Mesothelial cell of epicardium (in vitro differentiated cells): ENCODE measurements around the gene ABHD16A. TPM values are rescaled to one million over a fixed set of nuclear protein-coding genes. Genes with fewer than 3 reads are reported as not detected.

Source experiments
- DNase-seq, 2 experiments: peaks; one replicate each; pipeline ENCODE4 v3.0.0; 2021; ENCODE audit warnings: low spot score in 2 of 2; ENCODE audit not compliant: unreplicated experiment in 2 of 2
- H3K27ac Mint-ChIP-seq: 2 replicates; pipeline ENCODE4 v1.8.0; 2021; ENCODE audit warnings: mixed read lengths
- H3K27me3 Mint-ChIP-seq: 2 replicates; pipeline ENCODE4 v1.8.0; 2021; ENCODE audit warnings: low read depth, mixed read lengths
- H3K36me3 Mint-ChIP-seq: 2 replicates; pipeline ENCODE4 v1.8.0; 2021; ENCODE audit warnings: mixed read lengths
- H3K4me1 Mint-ChIP-seq: 2 replicates; pipeline ENCODE4 v1.8.0; 2021; ENCODE audit warnings: mixed read lengths
- H3K4me3 Mint-ChIP-seq: 2 replicates; pipeline ENCODE4 v1.8.0; 2021; ENCODE audit warnings: mild to moderate bottlenecking, moderate library complexity, mixed read lengths
- H3K9me3 Mint-ChIP-seq: 2 replicates; pipeline ENCODE4 v1.8.0; 2021; ENCODE audit warnings: mixed read lengths
- microRNA-seq: library from miRNA; unstranded; fragments of <30 nt; microRNA quantifications from one replicate; pipeline ENCODE4 v1.2.0, GENCODE V29; 2021; ENCODE audit warnings: inconsistent platforms, mixed read lengths
- total RNA-seq: library from RNA; stranded (reverse); gene quantifications from 3 replicates; pipeline ENCODE4 v1.2.1, GENCODE V29; 2021
- TF ChIP-seq, protein P1 (sequence below): fragments of 200-600 bp; sonication (generic); IDR thresholded peaks from one replicate; pipeline ENCODE4 v1.5.0; 2021; ENCODE audit warnings: antibody characterized with exemption; ENCODE audit not compliant: unreplicated experiment

The ABHD16A gene
- total RNA-seq, 1 donor from 2014 or later, result 54.1 TPM

DNA sequence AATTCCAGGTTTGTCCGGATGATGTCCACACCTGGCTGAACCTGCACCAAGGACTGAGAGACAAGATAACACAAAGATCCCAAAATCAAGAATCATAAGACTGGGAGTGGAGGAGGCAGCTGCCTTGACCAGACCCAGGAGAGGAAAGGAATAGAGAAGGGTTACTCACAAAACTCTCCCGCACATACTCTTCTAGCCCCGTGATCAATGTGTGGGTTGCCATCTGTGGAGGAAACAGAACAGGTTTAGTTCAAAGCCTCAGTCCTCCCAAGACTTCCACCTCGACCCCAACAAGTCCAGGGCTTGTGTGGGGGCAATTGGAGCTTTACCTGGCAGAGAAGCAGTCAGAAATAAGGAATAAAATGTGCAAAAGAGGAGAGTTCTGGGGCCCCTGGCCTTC lies 61.8 kb downstream of the ABHD16A start:
- no peak overlapping the region for H3K4me3 Mint-ChIP-seq
- peaks cover 33% of the 10 kb centered on the region for H3K36me3 Mint-ChIP-seq
- no peak for DNase-seq
- no peaks in the 10 kb centered on the region for H3K4me1 Mint-ChIP-seq
- TF ChIP-seq, protein P1, sequence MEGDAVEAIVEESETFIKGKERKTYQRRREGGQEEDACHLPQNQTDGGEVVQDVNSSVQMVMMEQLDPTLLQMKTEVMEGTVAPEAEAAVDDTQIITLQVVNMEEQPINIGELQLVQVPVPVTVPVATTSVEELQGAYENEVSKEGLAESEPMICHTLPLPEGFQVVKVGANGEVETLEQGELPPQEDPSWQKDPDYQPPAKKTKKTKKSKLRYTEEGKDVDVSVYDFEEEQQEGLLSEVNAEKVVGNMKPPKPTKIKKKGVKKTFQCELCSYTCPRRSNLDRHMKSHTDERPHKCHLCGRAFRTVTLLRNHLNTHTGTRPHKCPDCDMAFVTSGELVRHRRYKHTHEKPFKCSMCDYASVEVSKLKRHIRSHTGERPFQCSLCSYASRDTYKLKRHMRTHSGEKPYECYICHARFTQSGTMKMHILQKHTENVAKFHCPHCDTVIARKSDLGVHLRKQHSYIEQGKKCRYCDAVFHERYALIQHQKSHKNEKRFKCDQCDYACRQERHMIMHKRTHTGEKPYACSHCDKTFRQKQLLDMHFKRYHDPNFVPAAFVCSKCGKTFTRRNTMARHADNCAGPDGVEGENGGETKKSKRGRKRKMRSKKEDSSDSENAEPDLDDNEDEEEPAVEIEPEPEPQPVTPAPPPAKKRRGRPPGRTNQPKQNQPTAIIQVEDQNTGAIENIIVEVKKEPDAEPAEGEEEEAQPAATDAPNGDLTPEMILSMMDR, result no peak
- no peaks in the 10 kb centered on the region for H3K9me3 Mint-ChIP-seq
- H3K27me3 Mint-ChIP-seq, result no peaks in the 10 kb centered on the region
- no peak overlapping the region for H3K27ac Mint-ChIP-seq

DNA sequence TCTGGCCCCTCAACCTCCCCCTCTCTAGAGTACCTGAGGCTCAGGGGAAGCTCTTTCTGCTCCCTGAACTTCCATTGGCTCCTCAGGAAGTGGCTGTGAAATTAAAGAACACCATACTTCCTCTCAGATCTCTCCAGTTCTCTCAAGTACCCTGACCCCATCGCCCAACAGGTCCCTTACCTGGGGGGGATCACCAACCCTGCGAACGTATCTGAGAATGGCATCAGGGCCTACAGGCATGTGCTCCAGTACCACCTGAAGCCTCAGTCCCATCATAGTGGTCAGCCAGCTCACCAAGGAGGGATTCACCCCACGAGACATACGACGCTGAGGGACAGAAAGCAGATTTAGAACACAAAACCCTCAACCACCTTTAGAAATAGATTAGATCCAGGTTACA lies 62.5 kb downstream of the ABHD16A start:
- no peak for DNase-seq
- Mint-ChIP-seq H3K4me1 (no peaks in the 10 kb centered on the region), H3K27ac (no peak overlapping the region), H3K4me3 (no peak overlapping the region), H3K9me3 (no peaks in the 10 kb centered on the region), H3K36me3 (peaks cover 34% of the 10 kb centered on the region), H3K27me3 (no peaks in the 10 kb centered on the region)
- TF ChIP-seq, protein P1, result no peak

DNA sequence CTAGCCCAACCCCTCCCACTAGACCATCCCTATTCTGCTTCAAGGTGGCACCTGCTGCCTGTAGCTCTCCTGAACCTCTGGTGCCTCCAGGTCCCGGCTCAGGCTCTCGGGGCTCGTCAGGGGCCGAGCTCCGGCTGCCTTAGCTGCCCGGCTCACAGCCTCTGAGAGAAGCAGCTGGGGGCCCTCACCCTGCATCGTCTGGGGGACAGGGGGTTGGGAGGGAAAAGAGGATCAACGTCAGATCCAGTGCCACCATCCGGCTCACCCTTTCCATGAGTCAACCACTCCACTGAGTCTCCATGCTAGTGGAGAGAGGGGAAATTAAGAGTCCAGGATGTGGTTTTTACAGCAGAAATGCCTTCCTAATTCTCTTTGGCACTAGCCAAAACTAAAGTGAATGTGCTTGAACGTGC lies 63.7 kb downstream of the ABHD16A start:
- no peak overlapping the region for H3K4me3 Mint-ChIP-seq
- H3K27ac Mint-ChIP-seq, result no peak overlapping the region
- TF ChIP-seq, protein P1, result no peak
- H3K9me3 Mint-ChIP-seq, result no peaks in the 10 kb centered on the region
- H3K4me1 Mint-ChIP-seq, result no peaks in the 10 kb centered on the region
- H3K36me3 Mint-ChIP-seq, result peaks cover 33% of the 10 kb centered on the region
- no peaks in the 10 kb centered on the region for H3K27me3 Mint-ChIP-seq
- DNase-seq, result no peak

DNA sequence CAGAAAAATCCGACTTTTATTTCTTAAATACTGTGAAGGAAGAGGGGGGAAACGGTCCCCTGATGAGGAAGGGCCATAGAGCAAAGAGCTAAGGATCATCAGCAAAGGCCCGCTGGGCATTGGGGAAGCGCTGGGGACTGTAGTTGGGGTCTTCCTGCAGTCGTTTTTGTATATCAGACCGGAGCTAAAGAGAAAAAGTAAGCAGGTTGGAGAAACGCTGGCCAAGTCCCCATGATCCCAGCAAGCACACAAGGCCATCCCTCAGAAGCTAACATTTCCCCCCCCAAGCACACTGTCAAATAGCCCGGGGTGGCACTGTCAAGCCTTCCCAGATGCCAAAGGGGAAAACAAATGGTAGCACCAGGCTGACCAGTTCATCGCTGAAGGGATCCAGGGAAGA lies 64.1 kb downstream of the ABHD16A start:
- Mint-ChIP-seq H3K4me1 (no peaks in the 10 kb centered on the region), H3K4me3 (no peak overlapping the region), H3K36me3 (peaks cover 35% of the 10 kb centered on the region), H3K27me3 (no peaks in the 10 kb centered on the region), H3K9me3 (no peaks in the 10 kb centered on the region), H3K27ac (peak overlapping the region; percentile 72)
- TF ChIP-seq, protein P1, result no peak
- DNase-seq, result no peak

Small RNA genes within 50 kb of the gene (microRNA-seq; reads per million reads assigned to microRNA genes)
- 2.9 reads per million, percentile 3 among the genes with 10 or more reads in this experiment for gene MIR4646

Other genes with a start within 250 kb of the ABHD16A start
- gene MICB, start 205.2 kb downstream of the ABHD16A start, total RNA-seq, result 0.31 TPM in 1 of 3 replicates, not detected in the others
- not detected in 3 replicates for gene MCCD1, start 174.4 kb downstream of the ABHD16A start, total RNA-seq
- 635 to 649 TPM (median 647 TPM) in 3 replicates for gene DDX39B, start 161.3 kb downstream of the ABHD16A start, total RNA-seq
- gene ATP6V1G2, start 156.7 kb downstream of the ABHD16A start, total RNA-seq, result 2.2 to 2.7 TPM (median 2.5 TPM) in 3 replicates
- gene NFKBIL1, start 155.7 kb downstream of the ABHD16A start, total RNA-seq, result 27.7 to 28.2 TPM (median 28.1 TPM) in 3 replicates
- gene LTA, start 131.0 kb downstream of the ABHD16A start, total RNA-seq, result 0.16 to 0.18 TPM in 2 of 3 replicates, not detected in the other
- 0.52 to 0.60 TPM (median 0.60 TPM) in 3 replicates for gene TNF, start 127.8 kb downstream of the ABHD16A start, total RNA-seq
- gene LTB, start 120.9 kb downstream of the ABHD16A start, total RNA-seq, result 0.32 TPM in 1 of 3 replicates, not detected in the others
- gene LST1, start 117.0 kb downstream of the ABHD16A start, total RNA-seq, result 0.60 to 0.77 TPM in 2 of 3 replicates, not detected in the other
- not detected in 3 replicates for gene NCR3, start 110.3 kb downstream of the ABHD16A start, total RNA-seq
- gene AIF1, start 88.1 kb downstream of the ABHD16A start, total RNA-seq, result 5.1 to 6.0 TPM (median 5.1 TPM) in 3 replicates
- 273 to 290 TPM (median 288 TPM) in 3 replicates for gene PRRC2A, start 82.6 kb downstream of the ABHD16A start, total RNA-seq
- gene BAG6, start 50.7 kb downstream of the ABHD16A start, total RNA-seq, result 327 to 338 TPM (median 338 TPM) in 3 replicates
- 2.4 to 3.4 TPM (median 3.1 TPM) in 3 replicates for gene APOM, start 47.4 kb downstream of the ABHD16A start, total RNA-seq
- 19.0 to 19.3 TPM (median 19.2 TPM) in 3 replicates for gene C6orf47, start 42.5 kb downstream of the ABHD16A start, total RNA-seq
- gene GPANK1, start 38.3 kb downstream of the ABHD16A start, total RNA-seq, result 12.7 to 14.8 TPM (median 14.3 TPM) in 3 replicates
- gene CSNK2B, start 37.2 kb downstream of the ABHD16A start, total RNA-seq, result 155 to 157 TPM (median 157 TPM) in 3 replicates
- 34.2 to 37.5 TPM (median 36.5 TPM) in 3 replicates for gene LY6G5B, start 33.3 kb downstream of the ABHD16A start, total RNA-seq
- 1.5 to 2.3 TPM (median 2.3 TPM) in 3 replicates for gene LY6G5C, start 22.3 kb downstream of the ABHD16A start, total RNA-seq
- not detected in 3 replicates for gene LY6G6F, start 3.5 kb upstream of the ABHD16A start, total RNA-seq
- 0.67 to 1.8 TPM (median 0.82 TPM) in 3 replicates for gene LY6G6D, start 12.0 kb upstream of the ABHD16A start, total RNA-seq
- 0.89 to 1.4 TPM (median 1.3 TPM) in 3 replicates for gene LY6G6C, start 18.4 kb upstream of the ABHD16A start, total RNA-seq
- 0.16 to 0.33 TPM (median 0.25 TPM) in 3 replicates for gene MPIG6B, start 20.0 kb upstream of the ABHD16A start, total RNA-seq
- 142 to 144 TPM (median 143 TPM) in 3 replicates for gene DDAH2, start 26.0 kb upstream of the ABHD16A start, total RNA-seq
- gene CLIC1, start 33.2 kb upstream of the ABHD16A start, total RNA-seq, result 133 to 139 TPM (median 136 TPM) in 3 replicates
- 38.6 to 48.2 TPM (median 42.9 TPM) in 3 replicates for gene MSH5, start 36.7 kb upstream of the ABHD16A start, total RNA-seq
- 8.7 to 12.8 TPM (median 11.6 TPM) in 3 replicates for gene SAPCD1, start 59.3 kb upstream of the ABHD16A start, total RNA-seq
- 1.5 to 1.8 TPM (median 1.6 TPM) in 3 replicates for gene VWA7, start 74.0 kb upstream of the ABHD16A start, total RNA-seq
- gene VARS1, start 92.4 kb upstream of the ABHD16A start, total RNA-seq, result 82.8 to 90.4 TPM (median 83.8 TPM) in 3 replicates
- 55.8 to 58.2 TPM (median 57.0 TPM) in 3 replicates for gene LSM2, start 103.6 kb upstream of the ABHD16A start, total RNA-seq
- 1.7 to 2.2 TPM (median 2.1 TPM) in 3 replicates for gene HSPA1L, start 112.0 kb upstream of the ABHD16A start, total RNA-seq
- gene HSPA1A, start 112.2 kb upstream of the ABHD16A start, total RNA-seq, result 61.3 to 70.1 TPM (median 61.7 TPM) in 3 replicates
- gene HSPA1B, start 124.4 kb upstream of the ABHD16A start, total RNA-seq, result 105 to 109 TPM (median 108 TPM) in 3 replicates
- gene NEU1, start 159.5 kb upstream of the ABHD16A start, total RNA-seq, result 23.2 to 24.7 TPM (median 24.4 TPM) in 3 replicates
- 0.40 to 0.94 TPM (median 0.66 TPM) in 3 replicates for gene SLC44A4, start 175.7 kb upstream of the ABHD16A start, total RNA-seq
- 127 to 135 TPM (median 129 TPM) in 3 replicates for gene EHMT2, start 194.4 kb upstream of the ABHD16A start, total RNA-seq
- gene ZBTB12, start 198.8 kb upstream of the ABHD16A start, total RNA-seq, result 35.3 to 37.1 TPM (median 35.9 TPM) in 3 replicates
- gene C2, start 224.4 kb upstream of the ABHD16A start, total RNA-seq, result 1.6 to 2.9 TPM (median 2.7 TPM) in 3 replicates
- gene CFB, start 242.8 kb upstream of the ABHD16A start, total RNA-seq, result 1.4 to 2.4 TPM (median 1.8 TPM) in 3 replicates